Fibroblast of lung (primary cell): ENCODE data around the gene ARL4A. TPM values are rescaled to one million over a fixed set of nuclear protein-coding genes. Genes with fewer than 3 reads are reported as not detected.
A peak's percentile ranks its signal among the peaks of the same experiment; 100 is the strongest.

Experiments
- DNase-seq, 2 donors: peaks; one replicate each; pipeline versions ENCODE4 v3.0.0 to v3.0.0-alpha.2; 2010; ENCODE audit warnings: low read depth in 2 of 2
- H2AFZ ChIP-seq: 2 replicates; pipeline ENCODE4 v1.5.1; 2012; ENCODE audit warnings: low read length, control low read depth, inconsistent platforms
- H3K27ac ChIP-seq: 2 replicates; pipeline ENCODE4 v1.5.1; 2011; ENCODE audit warnings: low read length, control low read depth; ENCODE audit not compliant: insufficient read depth
- H3K27me3 ChIP-seq: 2 replicates; pipeline ENCODE4 v1.5.1; 2011; ENCODE audit warnings: mild to moderate bottlenecking, low read length; ENCODE audit not compliant: control insufficient read depth, insufficient read depth
- H3K36me3 ChIP-seq: 2 replicates; pipeline ENCODE4 v1.5.1; 2011; ENCODE audit warnings: low read length; ENCODE audit not compliant: control insufficient read depth, insufficient read depth
- H3K4me1 ChIP-seq: 2 replicates; pipeline ENCODE4 v1.5.1; 2011; ENCODE audit warnings: low read length; ENCODE audit not compliant: control insufficient read depth, insufficient read depth; ENCODE audit errors: extremely low read depth
- H3K4me2 ChIP-seq: 2 replicates; pipeline ENCODE4 v1.5.1; 2011; ENCODE audit warnings: low read length, control low read depth; ENCODE audit not compliant: insufficient read depth; ENCODE audit errors: extremely low read depth
- H3K4me3 ChIP-seq, 4 experiments: fragments of 200-600 bp in 1 of 4; sonication (generic) in 1 of 4; replicated peaks in 1 of 4; 2 replicates each; pipeline ENCODE4 v1.5.1; 2011 to 2016; ENCODE audit warnings: low read length in 4 of 4, low read depth in 3 of 4, mild to moderate bottlenecking in 3 of 4, control low read depth in 2 of 4, inconsistent platforms in 1 of 4, mixed read lengths in 1 of 4; ENCODE audit not compliant: insufficient read depth in 1 of 4; ENCODE audit errors: control extremely low read depth in 1 of 4
- H3K79me2 ChIP-seq: 2 replicates; pipeline ENCODE4 v1.5.1; 2012; ENCODE audit warnings: mild to moderate bottlenecking, low read length, inconsistent platforms; ENCODE audit not compliant: control insufficient read depth, insufficient read depth
- H3K9ac ChIP-seq: 2 replicates; pipeline ENCODE4 v1.5.1; 2011; ENCODE audit warnings: mild to moderate bottlenecking, low read length, control low read depth; ENCODE audit not compliant: insufficient read depth
- H3K9me3 ChIP-seq: 2 replicates; pipeline ENCODE4 v1.5.1; 2012; ENCODE audit warnings: low read depth, low read length; ENCODE audit not compliant: control insufficient read depth, insufficient read depth
- H4K20me1 ChIP-seq: 2 replicates; pipeline ENCODE4 v1.5.1; 2011; ENCODE audit warnings: low read length; ENCODE audit not compliant: control insufficient read depth, insufficient read depth; ENCODE audit errors: extremely low read depth
- CTCF ChIP-seq, 2 donors: IDR thresholded peaks in 1 of 2; conservative IDR thresholded peaks in 1 of 2; 1 replicate in 1 of 2; 2 replicates in 1 of 2; pipeline ENCODE4 v1.5.1; 2011 to 2012; ENCODE audit warnings: low read length in 2 of 2, control low read depth in 1 of 2, inconsistent platforms in 1 of 2, low read depth in 1 of 2, mild to moderate bottlenecking in 1 of 2
- EZH2 ChIP-seq: IDR thresholded peaks from 2 replicates; pipeline ENCODE4 v1.5.1; 2012; ENCODE audit warnings: low read length, control low read depth, mild to moderate bottlenecking; ENCODE audit errors: missing control alignments
- polyA minus RNA-seq: library from RNA; depleted of rRNA, polyadenylated mRNA; stranded (reverse); fragments of >200 nt; gene quantifications from 2 replicates; pipeline ENCODE4 v1.2.3, GENCODE V29; 2011; ENCODE audit warnings: low replicate concordance
- polyA plus RNA-seq, 2 donors: library from polyadenylated mRNA; depleted of rRNA in 1 of 2; stranded (reverse) in 1 of 2; unstranded in 1 of 2; fragments of >200 nt; gene quantifications; 2 replicates each; pipeline ENCODE4 v1.2.1, GENCODE V29; 2011 to 2012; ENCODE audit warnings: missing spikeins in 1 of 2
- total RNA-seq: library from RNA; depleted of rRNA; stranded (reverse); fragments of >200 nt; gene quantifications from 2 replicates; pipeline ENCODE4 v1.2.1, GENCODE V29; 2014

Gene ARL4A, protein sequence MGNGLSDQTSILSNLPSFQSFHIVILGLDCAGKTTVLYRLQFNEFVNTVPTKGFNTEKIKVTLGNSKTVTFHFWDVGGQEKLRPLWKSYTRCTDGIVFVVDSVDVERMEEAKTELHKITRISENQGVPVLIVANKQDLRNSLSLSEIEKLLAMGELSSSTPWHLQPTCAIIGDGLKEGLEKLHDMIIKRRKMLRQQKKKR
- total RNA-seq (31.6 and 37.0 TPM in 2 replicates), polyA plus RNA-seq (11.4 and 24.1 TPM in 2 replicates), polyA minus RNA-seq (3.1 TPM in 1 of 2 replicates, not detected in the other)
- polyA plus RNA-seq (2012) = 8.0 and 15.6 TPM in 2 replicates

DNA sequence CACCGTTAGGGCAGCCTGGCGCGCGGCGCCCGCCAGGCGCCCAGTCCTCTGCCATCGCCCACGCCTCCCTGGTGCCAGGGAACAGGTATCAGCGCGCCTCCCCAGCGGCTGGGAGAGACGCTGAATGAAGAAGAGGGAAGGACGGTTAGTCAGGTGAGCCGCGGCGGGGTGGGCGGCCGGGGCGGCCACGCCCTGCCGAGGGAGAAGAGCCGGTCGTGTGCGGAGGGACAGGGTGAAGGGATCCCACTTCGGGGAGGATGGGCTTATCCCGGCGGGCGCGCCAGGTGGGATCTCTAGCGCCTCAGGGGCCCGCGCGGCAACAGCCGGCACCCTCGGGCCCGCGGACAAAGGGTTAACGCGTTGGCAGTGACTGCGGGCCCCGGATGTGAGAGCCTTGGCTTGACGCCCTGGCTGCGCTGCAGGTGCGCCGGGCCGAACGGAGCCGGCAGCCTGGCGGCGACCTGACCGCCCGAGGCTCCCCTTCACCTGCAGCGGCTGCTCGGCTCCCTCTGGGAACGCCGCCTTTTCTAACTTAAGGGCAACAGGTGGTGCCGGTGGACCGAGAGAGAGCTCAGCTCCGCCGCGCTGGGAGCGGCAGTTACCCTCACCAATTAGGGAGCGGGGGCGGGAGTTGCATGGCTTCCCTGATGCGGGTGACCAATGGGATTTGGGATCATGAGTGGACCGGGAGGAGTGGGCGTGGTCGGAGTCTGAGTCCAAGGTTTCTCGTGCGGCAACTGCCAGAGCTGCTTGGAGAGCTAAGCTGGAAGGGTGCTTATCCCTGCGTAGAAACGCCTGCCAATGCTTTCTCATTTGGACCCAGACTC is at the start of gene ARL4A:
ARL4A (plus strand) TSS at position 743 of the 827 bp plus-strand sequence. CDS start 622 bp downstream, outside the sequence.
- DNase-seq = peak; percentile 95 to 99
- TF ChIP-seq EZH2 (no peak), CTCF (conservative IDR thresholded peaks at IDR 0.05 in 1 of 2, IDR thresholded peaks at IDR 0.05 in 1 of 2; ENCODE audit: low read depth in 1 of 2, low read length in 2 of 2) (peak; percentile 28 to 31)
- peak within 1 kb of the TSS; percentile 81 to 100 (median 92) for H3K4me3 ChIP-seq
- peak within 1 kb of the TSS; percentile 97 for H3K27ac ChIP-seq
- H3K9ac ChIP-seq = peak within 1 kb of the TSS; percentile 98
- no peaks in the 10 kb centered on the region for H3K27me3 ChIP-seq
- H4K20me1 ChIP-seq = no peaks in the 10 kb centered on the region
- no peaks in the 10 kb centered on the region for H3K9me3 ChIP-seq
- H3K79me2 ChIP-seq = peaks cover 17% of the 10 kb centered on the region
- peak within 1 kb of the TSS; percentile 91 for H2AFZ ChIP-seq
- peak within 1 kb of the TSS; percentile 81 for H3K4me2 ChIP-seq
- H3K4me1 ChIP-seq = no peaks in the 10 kb centered on the region
- no peaks in the 10 kb centered on the region for H3K36me3 ChIP-seq

GRCh38 chr7:12637819-12638592 is 49.4 kb upstream of the ARL4A start:
- Histone ChIP-seq H4K20me1 (no peaks in the 10 kb centered on the region), H3K27me3 (no peaks in the 10 kb centered on the region), H3K27ac (no peak overlapping the region), H3K9ac (no peak overlapping the region), H3K36me3 (no peaks in the 10 kb centered on the region), H3K9me3 (no peaks in the 10 kb centered on the region), H3K79me2 (no peaks in the 10 kb centered on the region), H2AFZ (peak overlapping the region; percentile 73), H3K4me2 (peak overlapping the region; percentile 84), H3K4me3 (peak overlapping the region in 1 of 4 experiments; percentile 7), H3K4me1 (no peaks in the 10 kb centered on the region)
- no peak for TF ChIP-seq CTCF (conservative IDR thresholded peaks at IDR 0.05 in 1 of 2, IDR thresholded peaks at IDR 0.05 in 1 of 2; ENCODE audit: low read depth in 1 of 2, low read length in 2 of 2)
- TF ChIP-seq EZH2 = no peak
- peak in 1 of 2 donors; percentile 37 for DNase-seq
